Liver (tissue), 9 donors: ENCODE data around the gene SNX3. TPM values are rescaled to one million over a fixed set of nuclear protein-coding genes. Genes with fewer than 3 reads are reported as not detected.

Experiments
- DNase-seq: peaks from one replicate; pipeline ENCODE4 v3.0.0-alpha.2; 2017; ENCODE audit warnings: low spot score
- H3K27ac ChIP-seq, 2 donors: one replicate each; pipeline ENCODE4 v1.7.0; 2013; ENCODE audit warnings: inconsistent platforms in 2 of 2, low read length in 2 of 2, control low read depth in 1 of 2, low read depth in 1 of 2, mild to moderate bottlenecking in 1 of 2
- H3K27me3 ChIP-seq, 4 donors: one replicate each; pipeline versions ENCODE4 v1.6.1 to v1.7.0; 2013; ENCODE audit warnings: low read length in 3 of 4, inconsistent platforms in 1 of 4, mild to moderate bottlenecking in 1 of 4, moderate library complexity in 1 of 4; ENCODE audit not compliant: control insufficient read depth in 4 of 4, insufficient read depth in 4 of 4
- H3K36me3 ChIP-seq, 4 donors: one replicate each; pipeline versions ENCODE4 v1.6.1 to v1.7.0; 2013; ENCODE audit warnings: low read length in 3 of 4, mild to moderate bottlenecking in 3 of 4, low read depth in 1 of 4, moderate library complexity in 1 of 4; ENCODE audit not compliant: control insufficient read depth in 4 of 4, insufficient read depth in 3 of 4
- H3K4me1 ChIP-seq, 4 donors: one replicate each; pipeline versions ENCODE4 v1.6.1 to v1.7.0; 2013; ENCODE audit warnings: low read length in 3 of 4, mild to moderate bottlenecking in 3 of 4, moderate library complexity in 1 of 4; ENCODE audit not compliant: control insufficient read depth in 4 of 4, insufficient read depth in 4 of 4
- H3K4me3 ChIP-seq, 3 donors: one replicate each; pipeline versions ENCODE4 v1.6.1 to v1.7.0; 2013; ENCODE audit warnings: low read length in 3 of 3, control low read depth in 1 of 3, low read depth in 1 of 3, mild to moderate bottlenecking in 1 of 3
- H3K9ac ChIP-seq, 2 donors: one replicate each; pipeline ENCODE4 v1.7.0; 2013; ENCODE audit warnings: low read length in 2 of 2, mild to moderate bottlenecking in 2 of 2, moderate library complexity in 2 of 2, control low read depth in 1 of 2, low read depth in 1 of 2
- H3K9me3 ChIP-seq, 4 donors: one replicate each; pipeline versions ENCODE4 v1.6.1 to v1.7.0; 2013; ENCODE audit warnings: low read length in 3 of 4; ENCODE audit not compliant: control insufficient read depth in 4 of 4
- ATF3 ChIP-seq: IDR thresholded peaks from 2 replicates; pipeline ENCODE4 v1.6.1; 2016; ENCODE audit warnings: antibody characterized with exemption
- EGR1 ChIP-seq, 2 donors: IDR thresholded peaks; 2 replicates each; pipeline ENCODE4 v1.6.1; 2016 to 2018; ENCODE audit warnings: antibody characterized with exemption in 2 of 2, low read depth in 2 of 2
- FOXA1 ChIP-seq: IDR thresholded peaks from 2 replicates; pipeline ENCODE4 v1.6.1; 2016; ENCODE audit warnings: antibody characterized with exemption
- FOXA2 ChIP-seq: IDR thresholded peaks from 2 replicates; pipeline ENCODE4 v1.6.1; 2016; ENCODE audit warnings: antibody characterized with exemption
- HNF4A ChIP-seq, 2 donors: conservative IDR thresholded peaks; 2 replicates each; pipeline ENCODE4 v1.6.1; 2016; ENCODE audit warnings: antibody characterized with exemption in 2 of 2, mild to moderate bottlenecking in 2 of 2
- HNF4G ChIP-seq: IDR thresholded peaks from 2 replicates; pipeline ENCODE4 v1.6.1; 2016; ENCODE audit warnings: antibody characterized with exemption
- JUND ChIP-seq, 2 donors: IDR thresholded peaks; 2 replicates each; pipeline ENCODE4 v1.6.1; 2016; ENCODE audit warnings: antibody characterized with exemption in 2 of 2
- MAX ChIP-seq: IDR thresholded peaks from 2 replicates; pipeline ENCODE4 v1.6.1; 2016; ENCODE audit warnings: antibody characterized with exemption
- NR2F2 ChIP-seq: IDR thresholded peaks from 2 replicates; pipeline ENCODE4 v1.6.1; 2016; ENCODE audit warnings: antibody characterized with exemption
- RAD21 ChIP-seq, 2 donors: IDR thresholded peaks; 2 replicates each; pipeline ENCODE4 v1.6.1; 2016; ENCODE audit warnings: antibody characterized with exemption in 2 of 2, mild to moderate bottlenecking in 2 of 2
- RXRA ChIP-seq, 2 donors: IDR thresholded peaks; 2 replicates each; pipeline ENCODE4 v1.6.1; 2017 to 2018; ENCODE audit warnings: antibody characterized with exemption in 2 of 2, mild to moderate bottlenecking in 1 of 2
- SP1 ChIP-seq: IDR thresholded peaks from 2 replicates; pipeline ENCODE4 v1.6.1; 2018; ENCODE audit warnings: antibody characterized with exemption, mild to moderate bottlenecking
- TAF1 ChIP-seq: conservative IDR thresholded peaks from 2 replicates; pipeline ENCODE4 v1.6.1; 2016; ENCODE audit warnings: antibody characterized with exemption, mild to moderate bottlenecking
- ZBTB33 ChIP-seq: IDR thresholded peaks from 2 replicates; pipeline ENCODE4 v1.6.1; 2016; ENCODE audit warnings: antibody characterized with exemption
- WGBS: extraction: QIAGEN DNeasy Blood & Tissue Kit; methylation state at CpG from one replicate; pipeline ENCODE4 v1.1.7; 2013; 5-methylcytosine and 5-hydroxymethylcytosine counted together
- polyA plus RNA-seq, 2 donors: library from polyadenylated mRNA; stranded (reverse) in 1 of 2; unstranded in 1 of 2; fragments of 200-250 nt in 1 of 2; fragments of >200 nt in 1 of 2; fragmentation: Nextera tagmentation in 1 of 2; extraction: Ambion mirVana in 1 of 2; gene quantifications; one replicate each; pipeline versions ENCODE4 v1.2.1 to v1.2.3, GENCODE V29; 2013 to 2015
- total RNA-seq, 2 donors: library from RNA; depleted of rRNA; stranded (reverse); fragments of >200 nt; gene quantifications; one replicate each; pipeline ENCODE4 v1.2.3, GENCODE V29; 2014
- TF ChIP-seq, protein P1 (sequence below): IDR thresholded peaks from 2 replicates; pipeline ENCODE4 v1.6.1; 2016; ENCODE audit warnings: antibody characterized with exemption, mild to moderate bottlenecking
- TF ChIP-seq, protein P2 (sequence below): fragments of 150-350 bp; IDR thresholded peaks from 2 replicates; pipeline ENCODE4 v1.5.1; 2017; ENCODE audit warnings: improper control_type of control experiment, low read depth, low read length; ENCODE audit not compliant: missing input control
- donor health status: healthy.
- donor health status: healthy.
- donor health status: healthy.
- donor health status: healthy.
- donor health status: healthy.

The SNX3 gene
- total and polyA plus RNA-seq, 4 donors = 67.9 to 161 (median 111) TPM

- whole genome bisulfite sequencing = 89% methylated on average over 9 of the region's 9 CpGs
- Histone ChIP-seq H3K36me3 (no peaks in the 10 kb centered on the region), H3K4me3 (no peak overlapping the region), H3K9me3 (no peaks in the 10 kb centered on the region), H3K27ac (no peak overlapping the region), H3K27me3 (no peaks in the 10 kb centered on the region), H3K9ac (no peak overlapping the region), H3K4me1 (no peaks in the 10 kb centered on the region)
- no peak for DNase-seq
- TF ChIP-seq RAD21 (IDR thresholded peaks at IDR 0.05) (no peak), HNF4A (conservative IDR thresholded peaks at IDR 0.05) (no peak), EGR1 (IDR thresholded peaks at IDR 0.05; ENCODE audit: low read depth in 2 of 2) (no peak), ATF3 (no peak), TAF1 (no peak), RXRA (IDR thresholded peaks at IDR 0.05) (no peak), JUND (IDR thresholded peaks at IDR 0.05) (no peak), FOXA1 (no peak), ZBTB33 (no peak), NR2F2 (no peak)
- TF ChIP-seq, protein P1, sequence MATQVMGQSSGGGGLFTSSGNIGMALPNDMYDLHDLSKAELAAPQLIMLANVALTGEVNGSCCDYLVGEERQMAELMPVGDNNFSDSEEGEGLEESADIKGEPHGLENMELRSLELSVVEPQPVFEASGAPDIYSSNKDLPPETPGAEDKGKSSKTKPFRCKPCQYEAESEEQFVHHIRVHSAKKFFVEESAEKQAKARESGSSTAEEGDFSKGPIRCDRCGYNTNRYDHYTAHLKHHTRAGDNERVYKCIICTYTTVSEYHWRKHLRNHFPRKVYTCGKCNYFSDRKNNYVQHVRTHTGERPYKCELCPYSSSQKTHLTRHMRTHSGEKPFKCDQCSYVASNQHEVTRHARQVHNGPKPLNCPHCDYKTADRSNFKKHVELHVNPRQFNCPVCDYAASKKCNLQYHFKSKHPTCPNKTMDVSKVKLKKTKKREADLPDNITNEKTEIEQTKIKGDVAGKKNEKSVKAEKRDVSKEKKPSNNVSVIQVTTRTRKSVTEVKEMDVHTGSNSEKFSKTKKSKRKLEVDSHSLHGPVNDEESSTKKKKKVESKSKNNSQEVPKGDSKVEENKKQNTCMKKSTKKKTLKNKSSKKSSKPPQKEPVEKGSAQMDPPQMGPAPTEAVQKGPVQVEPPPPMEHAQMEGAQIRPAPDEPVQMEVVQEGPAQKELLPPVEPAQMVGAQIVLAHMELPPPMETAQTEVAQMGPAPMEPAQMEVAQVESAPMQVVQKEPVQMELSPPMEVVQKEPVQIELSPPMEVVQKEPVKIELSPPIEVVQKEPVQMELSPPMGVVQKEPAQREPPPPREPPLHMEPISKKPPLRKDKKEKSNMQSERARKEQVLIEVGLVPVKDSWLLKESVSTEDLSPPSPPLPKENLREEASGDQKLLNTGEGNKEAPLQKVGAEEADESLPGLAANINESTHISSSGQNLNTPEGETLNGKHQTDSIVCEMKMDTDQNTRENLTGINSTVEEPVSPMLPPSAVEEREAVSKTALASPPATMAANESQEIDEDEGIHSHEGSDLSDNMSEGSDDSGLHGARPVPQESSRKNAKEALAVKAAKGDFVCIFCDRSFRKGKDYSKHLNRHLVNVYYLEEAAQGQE = no peak
Observed at GRCh38 chr6:108187519-108187918, 73.3 kb downstream of the SNX3 start.

DNA sequence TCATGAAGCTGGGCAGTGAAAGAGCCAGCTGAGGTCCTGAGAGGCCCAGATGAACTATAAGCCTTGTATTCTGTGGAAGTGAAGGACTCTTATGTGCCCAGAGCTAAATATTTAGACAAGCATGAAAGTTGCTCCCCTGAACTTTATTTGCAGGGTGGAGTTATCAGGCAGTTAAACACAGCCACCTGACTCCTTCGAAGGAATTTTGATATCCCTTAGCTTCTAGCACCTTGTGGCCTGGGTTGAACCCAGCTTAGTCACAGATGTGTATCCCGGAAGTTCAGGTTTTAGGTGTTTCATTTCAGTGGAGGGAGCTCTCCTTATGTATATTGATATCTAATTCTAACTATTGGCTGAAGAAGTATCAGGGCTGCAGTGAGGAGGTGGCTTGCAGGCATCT, 74.6 kb downstream of the SNX3 start:
- no peak overlapping the region for H3K27ac ChIP-seq
- 62% methylated on average over 2 of the region's 2 CpGs for WGBS

More for the DNA sequence above, 74.6 kb downstream of the SNX3 start:
- Histone ChIP-seq H3K36me3 (no peaks in the 10 kb centered on the region), H3K9ac (no peak overlapping the region), H3K4me3 (no peak overlapping the region), H3K9me3 (no peaks in the 10 kb centered on the region), H3K27me3 (no peaks in the 10 kb centered on the region), H3K4me1 (no peaks in the 10 kb centered on the region)
- no peak for DNase-seq
- TF ChIP-seq, protein P2, sequence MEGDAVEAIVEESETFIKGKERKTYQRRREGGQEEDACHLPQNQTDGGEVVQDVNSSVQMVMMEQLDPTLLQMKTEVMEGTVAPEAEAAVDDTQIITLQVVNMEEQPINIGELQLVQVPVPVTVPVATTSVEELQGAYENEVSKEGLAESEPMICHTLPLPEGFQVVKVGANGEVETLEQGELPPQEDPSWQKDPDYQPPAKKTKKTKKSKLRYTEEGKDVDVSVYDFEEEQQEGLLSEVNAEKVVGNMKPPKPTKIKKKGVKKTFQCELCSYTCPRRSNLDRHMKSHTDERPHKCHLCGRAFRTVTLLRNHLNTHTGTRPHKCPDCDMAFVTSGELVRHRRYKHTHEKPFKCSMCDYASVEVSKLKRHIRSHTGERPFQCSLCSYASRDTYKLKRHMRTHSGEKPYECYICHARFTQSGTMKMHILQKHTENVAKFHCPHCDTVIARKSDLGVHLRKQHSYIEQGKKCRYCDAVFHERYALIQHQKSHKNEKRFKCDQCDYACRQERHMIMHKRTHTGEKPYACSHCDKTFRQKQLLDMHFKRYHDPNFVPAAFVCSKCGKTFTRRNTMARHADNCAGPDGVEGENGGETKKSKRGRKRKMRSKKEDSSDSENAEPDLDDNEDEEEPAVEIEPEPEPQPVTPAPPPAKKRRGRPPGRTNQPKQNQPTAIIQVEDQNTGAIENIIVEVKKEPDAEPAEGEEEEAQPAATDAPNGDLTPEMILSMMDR = no peak
- TF ChIP-seq ZBTB33 (no peak), HNF4G (no peak), HNF4A (conservative IDR thresholded peaks at IDR 0.05) (no peak), SP1 (no peak), FOXA2 (no peak), RAD21 (IDR thresholded peaks at IDR 0.05) (no peak), TAF1 (no peak), NR2F2 (no peak), MAX (no peak), RXRA (IDR thresholded peaks at IDR 0.05) (no peak)
